C4-2B (cell line): ENCODE data around the gene TYRP1.

Experiments used
- H3K27ac ChIP-seq: fragments of 450-650 bp; 2 replicates; pipeline ENCODE4 v1.5.1; 2017
- ZFX ChIP-seq: fragments of 450-650 bp; IDR thresholded peaks from 2 replicates; pipeline ENCODE4 v1.6.1; 2017
- TF ChIP-seq, protein P1 (sequence below): fragments of 450-650 bp; conservative IDR thresholded peaks from 2 replicates; pipeline ENCODE4 v1.5.1; 2017; ENCODE audit warnings: mild to moderate bottlenecking

TYRP1 gene

DNA sequence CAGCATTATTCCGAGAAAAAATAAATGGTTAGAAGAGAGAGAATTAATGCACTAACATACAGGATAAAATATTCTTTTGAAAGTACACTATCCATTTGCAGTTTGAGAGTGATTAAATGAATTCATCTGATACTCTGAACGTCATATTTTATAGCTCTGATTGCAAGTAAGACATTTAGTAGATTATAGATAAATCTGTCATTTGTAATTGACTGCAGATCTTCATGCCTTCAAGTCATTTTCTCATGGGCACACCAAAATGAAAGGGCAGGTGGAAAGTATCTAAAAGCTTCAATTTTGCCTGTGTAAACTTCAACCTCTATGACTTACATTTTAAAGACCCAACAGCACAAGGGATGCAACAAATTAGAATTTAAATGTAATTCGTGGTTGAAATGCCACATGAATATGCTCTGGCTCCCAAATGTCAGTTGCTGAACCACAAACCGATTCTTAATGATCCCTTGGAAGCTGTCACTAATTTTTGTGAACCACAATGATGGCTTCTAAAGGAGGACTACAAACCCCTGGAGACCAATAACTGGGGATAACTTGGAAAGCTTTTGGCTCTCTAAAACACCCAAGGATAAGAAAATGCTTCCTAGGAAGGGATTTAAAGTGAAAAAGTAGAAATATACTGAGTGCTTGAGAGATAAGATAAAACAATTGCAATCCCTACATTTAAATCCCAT lies 3.9 kb downstream of the TYRP1 start:
- no peak for TF ChIP-seq ZFX
- TF ChIP-seq, protein P1, sequence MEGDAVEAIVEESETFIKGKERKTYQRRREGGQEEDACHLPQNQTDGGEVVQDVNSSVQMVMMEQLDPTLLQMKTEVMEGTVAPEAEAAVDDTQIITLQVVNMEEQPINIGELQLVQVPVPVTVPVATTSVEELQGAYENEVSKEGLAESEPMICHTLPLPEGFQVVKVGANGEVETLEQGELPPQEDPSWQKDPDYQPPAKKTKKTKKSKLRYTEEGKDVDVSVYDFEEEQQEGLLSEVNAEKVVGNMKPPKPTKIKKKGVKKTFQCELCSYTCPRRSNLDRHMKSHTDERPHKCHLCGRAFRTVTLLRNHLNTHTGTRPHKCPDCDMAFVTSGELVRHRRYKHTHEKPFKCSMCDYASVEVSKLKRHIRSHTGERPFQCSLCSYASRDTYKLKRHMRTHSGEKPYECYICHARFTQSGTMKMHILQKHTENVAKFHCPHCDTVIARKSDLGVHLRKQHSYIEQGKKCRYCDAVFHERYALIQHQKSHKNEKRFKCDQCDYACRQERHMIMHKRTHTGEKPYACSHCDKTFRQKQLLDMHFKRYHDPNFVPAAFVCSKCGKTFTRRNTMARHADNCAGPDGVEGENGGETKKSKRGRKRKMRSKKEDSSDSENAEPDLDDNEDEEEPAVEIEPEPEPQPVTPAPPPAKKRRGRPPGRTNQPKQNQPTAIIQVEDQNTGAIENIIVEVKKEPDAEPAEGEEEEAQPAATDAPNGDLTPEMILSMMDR = no peak
- H3K27ac ChIP-seq = no peak overlapping the region

DNA sequence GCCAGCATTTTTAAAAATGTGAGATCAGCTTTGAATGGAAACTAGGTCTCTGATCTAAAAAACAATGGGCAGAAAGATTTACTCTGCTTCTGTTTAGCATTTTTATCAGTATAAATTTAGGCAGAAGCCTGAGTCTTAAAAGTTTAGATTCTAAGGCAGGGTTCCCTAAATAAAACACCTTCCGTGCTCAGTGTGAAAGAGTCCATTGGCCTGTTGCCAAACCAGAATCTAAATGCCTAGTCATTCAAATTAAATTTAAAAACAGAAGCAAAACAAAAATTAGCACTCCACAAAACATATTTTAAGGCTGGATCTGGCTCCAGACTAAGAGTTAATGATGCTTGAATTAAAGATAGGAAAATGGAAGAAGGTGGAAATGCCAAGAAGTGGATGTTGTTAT lies 4.5 kb downstream of the TYRP1 start:
- TF ChIP-seq, protein P1 = no peak
- no peak for TF ChIP-seq ZFX
- no peak overlapping the region for H3K27ac ChIP-seq

DNA sequence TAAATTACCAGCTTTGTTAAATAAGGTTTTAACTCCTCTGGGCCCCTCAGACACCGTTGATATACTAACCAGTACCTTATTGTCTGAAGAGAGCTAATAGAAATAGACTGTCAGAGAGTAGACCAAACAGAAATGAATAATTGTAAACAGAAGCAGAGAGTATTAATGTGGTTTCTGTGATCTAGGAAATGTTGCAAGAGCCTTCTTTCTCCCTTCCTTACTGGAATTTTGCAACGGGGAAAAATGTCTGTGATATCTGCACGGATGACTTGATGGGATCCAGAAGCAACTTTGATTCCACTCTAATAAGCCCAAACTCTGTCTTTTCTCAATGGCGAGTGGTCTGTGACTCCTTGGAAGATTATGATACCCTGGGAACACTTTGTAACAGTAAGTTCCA lies 5.1 kb downstream of the TYRP1 start:
- TF ChIP-seq ZFX = no peak
- TF ChIP-seq, protein P1 = no peak
- H3K27ac ChIP-seq = no peak overlapping the region

DNA sequence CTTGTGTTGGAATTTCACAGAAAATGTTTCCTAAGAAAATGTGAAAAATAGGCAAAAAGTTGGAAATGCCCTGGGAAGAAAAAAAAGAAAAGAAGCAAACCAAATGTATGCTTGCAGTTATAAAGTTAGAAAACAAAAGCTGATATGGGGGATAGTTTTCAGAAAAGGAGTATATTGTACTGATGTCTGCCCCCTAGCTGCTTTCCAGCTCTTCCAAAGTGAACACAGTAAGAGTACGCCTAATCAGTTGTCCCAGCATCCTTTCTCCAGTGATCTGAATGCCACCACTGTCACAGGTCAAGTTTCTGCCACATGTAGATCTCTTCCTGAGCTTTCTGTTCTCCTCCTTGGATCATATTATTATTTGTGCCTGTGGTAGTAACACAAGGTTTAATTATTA lies 5.8 kb downstream of the TYRP1 start:
- H3K27ac ChIP-seq = no peak overlapping the region
- TF ChIP-seq ZFX = no peak
- TF ChIP-seq, protein P1 = no peak; the same call in 1 of the 2 replicates

DNA sequence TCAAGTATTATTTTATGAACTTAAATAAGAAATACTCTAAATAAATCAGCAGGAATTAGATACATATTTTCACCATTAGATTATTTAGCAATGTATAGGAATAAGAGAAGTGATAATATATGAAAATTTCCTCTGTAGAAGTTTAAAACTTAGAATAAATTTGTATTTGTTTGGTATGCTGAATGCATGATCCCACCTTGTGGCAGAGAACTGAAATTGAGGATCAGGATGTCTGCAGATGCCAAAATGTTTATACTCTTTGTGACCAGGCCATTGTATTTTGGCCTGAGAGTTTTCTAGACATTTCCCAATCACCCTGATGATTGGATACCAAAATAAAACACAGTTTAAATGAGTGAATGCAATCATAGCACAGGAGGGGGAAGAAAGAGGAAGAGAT lies 6.3 kb downstream of the TYRP1 start:
- TF ChIP-seq, protein P1 = peak; percentile 36
- TF ChIP-seq ZFX = no peak
- H3K27ac ChIP-seq = no peak overlapping the region

DNA sequence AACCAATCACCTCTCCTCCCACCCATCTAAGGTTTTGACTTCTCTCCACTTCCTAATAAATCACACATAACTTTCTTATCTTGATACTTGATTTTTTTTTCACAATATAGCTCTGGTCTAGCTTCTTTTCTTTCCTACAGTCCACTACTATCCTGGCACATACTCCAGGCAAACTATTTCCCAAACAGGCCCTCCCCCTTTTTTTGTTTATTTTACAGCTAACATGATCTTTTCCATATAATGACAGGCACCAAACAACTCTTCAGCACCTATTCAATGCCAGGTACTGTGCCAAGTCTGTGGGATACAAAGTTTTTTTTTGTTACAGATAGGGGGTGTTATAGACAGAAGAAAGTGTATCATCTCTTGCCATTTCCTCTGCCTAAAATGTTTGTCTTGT lies 7.9 kb downstream of the TYRP1 start:
- no peak overlapping the region for H3K27ac ChIP-seq
- no peak for TF ChIP-seq ZFX
- TF ChIP-seq, protein P1 = no peak

DNA sequence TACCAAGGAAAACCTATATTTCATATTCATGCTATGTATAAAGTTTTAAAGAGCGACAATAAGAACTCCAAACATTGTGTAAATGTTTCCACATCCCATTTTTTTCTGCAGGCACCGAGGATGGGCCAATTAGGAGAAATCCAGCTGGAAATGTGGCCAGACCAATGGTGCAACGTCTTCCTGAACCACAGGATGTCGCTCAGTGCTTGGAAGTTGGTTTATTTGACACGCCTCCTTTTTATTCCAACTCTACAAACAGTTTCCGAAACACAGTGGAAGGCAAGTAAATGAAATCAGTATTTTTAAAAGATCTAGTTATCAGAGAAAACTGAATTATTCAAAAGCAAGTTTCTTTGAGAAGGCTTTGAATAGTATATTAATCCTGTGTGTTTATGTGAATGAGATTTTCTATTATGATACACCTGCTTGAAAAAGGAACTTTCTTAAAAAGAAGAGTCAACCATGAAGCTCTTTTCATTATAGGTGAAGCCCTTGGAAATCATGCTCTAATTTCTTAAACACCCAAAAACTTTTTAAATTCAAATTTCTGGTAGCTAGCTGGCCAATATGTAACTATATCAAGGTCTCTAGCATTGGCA lies 9.1 kb downstream of the TYRP1 start:
- no peak for TF ChIP-seq ZFX
- TF ChIP-seq, protein P1 = peak; percentile 86
- no peak overlapping the region for H3K27ac ChIP-seq
